ENCODE measurements around the gene VAT1L. TPM values are rescaled to one million over a fixed set of nuclear protein-coding genes. Genes with fewer than 3 reads are reported as not detected.

The VAT1L gene
- total RNA-seq, 2 donors from 2014 or later: 0.53 to 4.1 TPM

DNA sequence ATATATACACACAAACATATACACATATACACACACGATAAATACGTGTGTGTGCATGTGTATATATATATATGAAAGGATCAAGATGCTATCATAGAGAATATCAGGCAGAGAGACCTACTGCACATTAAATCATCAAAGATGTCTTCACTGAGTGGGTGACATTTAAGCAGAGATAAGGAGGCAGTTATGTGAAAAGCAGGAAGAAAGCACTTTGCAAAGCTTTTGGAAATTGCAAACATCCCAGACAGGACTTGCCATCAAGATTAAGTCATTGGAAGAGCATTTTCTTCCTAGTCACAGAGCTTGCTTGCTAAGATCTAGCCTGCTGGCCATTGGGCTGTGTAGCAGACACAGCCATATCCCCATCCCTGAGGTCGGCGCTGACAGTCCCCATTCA, 56.4 kb downstream of the VAT1L start:
- H3K4me3 Mint-ChIP-seq: no peak overlapping the region
- WGBS, 2 experiments (ENCODE audit: insufficient coverage in 1 of 2, insufficient read length in 1 of 2): 95 to 100% methylated on average over 2 of the region's 4 CpGs

DNA sequence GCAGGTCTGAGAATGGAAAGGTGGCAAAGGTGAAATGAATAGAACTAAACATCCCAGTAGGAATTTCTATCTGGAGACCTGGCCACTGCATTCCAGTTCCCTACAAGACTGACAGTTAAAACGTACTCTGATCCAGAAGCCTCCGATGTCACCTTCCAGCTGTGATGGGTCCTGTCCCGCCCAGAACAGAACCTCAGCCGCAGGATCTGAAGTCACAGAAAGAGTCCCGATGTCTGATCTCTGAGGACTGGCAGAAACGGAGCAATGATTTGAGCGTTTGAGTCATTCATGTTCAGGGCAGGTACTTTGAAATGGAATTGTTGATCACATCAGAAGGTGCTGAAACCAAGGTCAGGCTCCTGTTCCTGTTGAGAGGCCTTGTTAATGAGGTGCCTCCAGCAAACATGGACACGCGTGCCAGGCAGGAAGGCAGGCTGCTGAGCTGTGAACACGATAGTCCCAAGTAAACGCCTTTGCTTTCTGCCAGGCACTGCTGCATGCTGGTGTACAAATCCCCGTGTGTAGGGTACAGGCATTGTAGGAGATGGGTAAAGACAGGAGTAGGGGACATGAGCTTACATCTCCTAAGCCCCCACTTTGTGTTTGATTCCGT, 61.4 kb downstream of the VAT1L start:
- H3K27me3 Mint-ChIP-seq (ENCODE audit: insufficient read depth): no peaks in the 10 kb centered on the region
- no peaks in the 10 kb centered on the region for H3K4me1 Mint-ChIP-seq
- 90 to 97% methylated on average over 11 to 13 of the region's 13 CpGs for WGBS, 2 experiments (ENCODE audit: insufficient coverage in 1 of 2, insufficient read length in 1 of 2)
- H3K36me3 ChIP-seq (ENCODE audit: control insufficient read depth, insufficient read depth, low read length): no peaks in the 10 kb centered on the region
- no peak overlapping the region for H3K4me3 ChIP-seq (ENCODE audit: low read length)
- H3K27me3 ChIP-seq (ENCODE audit: control insufficient read depth, insufficient read depth, low read length, poor library complexity, severe bottlenecking): no peaks in the 10 kb centered on the region
- no peaks in the 10 kb centered on the region for H3K4me1 ChIP-seq (ENCODE audit: control insufficient read depth, insufficient read depth, low read length)
- H3K9me3 ChIP-seq (ENCODE audit: control insufficient read depth, low read length): no peaks in the 10 kb centered on the region
- no peak for DNase-seq
- H3K4me3 Mint-ChIP-seq: no peak overlapping the region
- H3K9me3 Mint-ChIP-seq: no peaks in the 10 kb centered on the region
- no peak overlapping the region for H3K27ac Mint-ChIP-seq
- no peak overlapping the region for H3K27ac ChIP-seq (ENCODE audit: low read depth, low read length)
- no peaks in the 10 kb centered on the region for H3K36me3 Mint-ChIP-seq (ENCODE audit: low read depth)
- TF ChIP-seq, protein P1, sequence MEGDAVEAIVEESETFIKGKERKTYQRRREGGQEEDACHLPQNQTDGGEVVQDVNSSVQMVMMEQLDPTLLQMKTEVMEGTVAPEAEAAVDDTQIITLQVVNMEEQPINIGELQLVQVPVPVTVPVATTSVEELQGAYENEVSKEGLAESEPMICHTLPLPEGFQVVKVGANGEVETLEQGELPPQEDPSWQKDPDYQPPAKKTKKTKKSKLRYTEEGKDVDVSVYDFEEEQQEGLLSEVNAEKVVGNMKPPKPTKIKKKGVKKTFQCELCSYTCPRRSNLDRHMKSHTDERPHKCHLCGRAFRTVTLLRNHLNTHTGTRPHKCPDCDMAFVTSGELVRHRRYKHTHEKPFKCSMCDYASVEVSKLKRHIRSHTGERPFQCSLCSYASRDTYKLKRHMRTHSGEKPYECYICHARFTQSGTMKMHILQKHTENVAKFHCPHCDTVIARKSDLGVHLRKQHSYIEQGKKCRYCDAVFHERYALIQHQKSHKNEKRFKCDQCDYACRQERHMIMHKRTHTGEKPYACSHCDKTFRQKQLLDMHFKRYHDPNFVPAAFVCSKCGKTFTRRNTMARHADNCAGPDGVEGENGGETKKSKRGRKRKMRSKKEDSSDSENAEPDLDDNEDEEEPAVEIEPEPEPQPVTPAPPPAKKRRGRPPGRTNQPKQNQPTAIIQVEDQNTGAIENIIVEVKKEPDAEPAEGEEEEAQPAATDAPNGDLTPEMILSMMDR (conservative IDR thresholded peaks at IDR 0.05): no peak
- H3K9ac ChIP-seq (ENCODE audit: extremely low read depth, low read length, poor library complexity, severe bottlenecking): no peak overlapping the region

More for the DNA sequence above, 56.4 kb downstream of the VAT1L start:
- H3K36me3 Mint-ChIP-seq (ENCODE audit: low read depth): no peaks in the 10 kb centered on the region
- Histone ChIP-seq H3K27ac (ENCODE audit: low read depth, low read length) (no peak overlapping the region), H3K9me3 (ENCODE audit: control insufficient read depth, low read length) (no peaks in the 10 kb centered on the region), H3K4me1 (ENCODE audit: control insufficient read depth, insufficient read depth, low read length) (no peaks in the 10 kb centered on the region), H3K9ac (ENCODE audit: extremely low read depth, low read length, poor library complexity, severe bottlenecking) (no peak overlapping the region), H3K27me3 (ENCODE audit: control insufficient read depth, insufficient read depth, low read length, poor library complexity, severe bottlenecking) (no peaks in the 10 kb centered on the region), H3K36me3 (ENCODE audit: control insufficient read depth, insufficient read depth, low read length) (no peaks in the 10 kb centered on the region), H3K4me3 (ENCODE audit: low read length) (no peak overlapping the region)
- H3K9me3 Mint-ChIP-seq: no peaks in the 10 kb centered on the region
- no peaks in the 10 kb centered on the region for H3K4me1 Mint-ChIP-seq
- TF ChIP-seq, protein P1 (conservative IDR thresholded peaks at IDR 0.05): no peak
- H3K27ac Mint-ChIP-seq: no peak overlapping the region
- DNase-seq: no peak
- H3K27me3 Mint-ChIP-seq (ENCODE audit: insufficient read depth): no peaks in the 10 kb centered on the region

GRCh38 chr16:77850636-77851333, 62.4 kb downstream of the VAT1L start:
- no peaks in the 10 kb centered on the region for H3K4me1 ChIP-seq (ENCODE audit: control insufficient read depth, insufficient read depth, low read length)
- no peaks in the 10 kb centered on the region for H3K9me3 Mint-ChIP-seq
- H3K27me3 ChIP-seq (ENCODE audit: control insufficient read depth, insufficient read depth, low read length, poor library complexity, severe bottlenecking): no peaks in the 10 kb centered on the region
- no peak overlapping the region for H3K27ac Mint-ChIP-seq
- H3K4me3 ChIP-seq (ENCODE audit: low read length): no peak overlapping the region
- H3K36me3 ChIP-seq (ENCODE audit: control insufficient read depth, insufficient read depth, low read length): no peaks in the 10 kb centered on the region
- 94 to 98% methylated on average over 6 to 8 of the region's 8 CpGs for WGBS, 2 experiments (ENCODE audit: insufficient coverage in 1 of 2, insufficient read length in 1 of 2)
- no peak overlapping the region for H3K9ac ChIP-seq (ENCODE audit: extremely low read depth, low read length, poor library complexity, severe bottlenecking)
- H3K27ac ChIP-seq (ENCODE audit: low read depth, low read length): no peak overlapping the region
- TF ChIP-seq, protein P1 (conservative IDR thresholded peaks at IDR 0.05): no peak
- H3K27me3 Mint-ChIP-seq (ENCODE audit: insufficient read depth): no peaks in the 10 kb centered on the region
- no peak for DNase-seq
- no peaks in the 10 kb centered on the region for H3K36me3 Mint-ChIP-seq (ENCODE audit: low read depth)
- no peaks in the 10 kb centered on the region for H3K9me3 ChIP-seq (ENCODE audit: control insufficient read depth, low read length)
- H3K4me1 Mint-ChIP-seq: no peaks in the 10 kb centered on the region
- no peak overlapping the region for H3K4me3 Mint-ChIP-seq

Data from endodermal cell (in vitro differentiated cells).